Endothelial cell of umbilical vein (primary cell): Measurements from ENCODE around the gene LRRC27. TPM values are rescaled to one million over a fixed set of nuclear protein-coding genes. Genes with fewer than 3 reads are reported as not detected.

ENCODE experiments used
- BruUV-seq: library from RNA; stranded (reverse); fragments of 400-500 nt; replicated peaks from 2 replicates; lab custom pipeline; 2021; lab: Mats Ljungman, UMichigan
- CTCF ChIA-PET: fragments of 300-600, 350-600 bp; sonication (Branson Sonifier 250); formaldehyde crosslinking; loops from one replicate; lab custom pipeline; 2021; ENCODE audit warnings: antibody characterized with exemption, inconsistent platforms; lab: Charles Lee
- POLR2A ChIA-PET: fragments of 300-600, 350-600 bp; sonication (Branson Sonifier 250); formaldehyde crosslinking; loops from one replicate; lab custom pipeline; 2021; ENCODE audit warnings: antibody characterized with exemption, inconsistent platforms; lab: Charles Lee
- DNase-seq: peaks from one replicate; pipeline ENCODE4 v3.0.0-alpha.2; 2011; ENCODE audit warnings: low read depth, low spot score
- FAIRE-seq: peaks from 2 replicates; lab custom pipeline; 2011; peaks lifted over from hg19 to GRCh38; lab: Jason Lieb, UNC
- H2AFZ ChIP-seq: 2 replicates; pipeline ENCODE4 v1.6.0; 2012; ENCODE audit warnings: low read depth, low read length, control low read depth, inconsistent platforms
- H3K27ac ChIP-seq: 2 replicates; pipeline ENCODE4 v1.5.1; 2011; ENCODE audit warnings: low read depth, mild to moderate bottlenecking, control low read depth, low read length, moderate library complexity; ENCODE audit not compliant: insufficient read depth
- H3K27me3 ChIP-seq, 2 experiments: 2 replicates each; pipeline versions ENCODE4 v1.6.0 to v1.6.1; 2011; ENCODE audit warnings: low read length in 2 of 2, mixed read lengths in 1 of 2; ENCODE audit not compliant: control insufficient read depth in 2 of 2, insufficient read depth in 2 of 2
- H3K36me3 ChIP-seq, 2 experiments: 2 replicates in 1 of 2; 3 replicates in 1 of 2; pipeline ENCODE4 v1.5.1; 2011; ENCODE audit warnings: low read length in 2 of 2, mild to moderate bottlenecking in 1 of 2, moderate library complexity in 1 of 2; ENCODE audit not compliant: control insufficient read depth in 2 of 2, insufficient read depth in 2 of 2; ENCODE audit errors: extremely low read depth in 1 of 2
- H3K4me1 ChIP-seq: 3 replicates; pipeline ENCODE4 v1.5.1; 2011; ENCODE audit warnings: mild to moderate bottlenecking, low read length; ENCODE audit not compliant: control insufficient read depth, insufficient read depth; ENCODE audit errors: extremely low read depth
- H3K4me2 ChIP-seq: 2 replicates; pipeline ENCODE4 v1.6.1; 2011; ENCODE audit warnings: low read length, control low read depth, mixed read lengths; ENCODE audit not compliant: insufficient read depth
- H3K4me3 ChIP-seq, 3 experiments: fragments of 200-600 bp in 1 of 3; sonication (generic), shearing (Covaris generic) in 1 of 3; replicated peaks in 1 of 3; 2 replicates each; pipeline ENCODE4 v1.5.1; 2011 to 2016; ENCODE audit warnings: control low read depth in 3 of 3, low read length in 3 of 3, mild to moderate bottlenecking in 2 of 3, inconsistent platforms in 1 of 3, low read depth in 1 of 3, moderate library complexity in 1 of 3; ENCODE audit not compliant: insufficient read depth in 1 of 3
- H3K79me2 ChIP-seq: 2 replicates; pipeline ENCODE4 v1.6.0; 2012; ENCODE audit warnings: low read length, inconsistent platforms; ENCODE audit not compliant: control insufficient read depth, insufficient read depth
- H3K9ac ChIP-seq: replicated peaks from 2 replicates; pipeline ENCODE3; 2011; ENCODE audit warnings: low read length, control low read depth; ENCODE audit not compliant: insufficient read depth; ENCODE audit errors: extremely low read depth
- H3K9me1 ChIP-seq: replicated peaks from 3 replicates; pipeline ENCODE4 v1.6.0; 2011; ENCODE audit warnings: mild to moderate bottlenecking, low read length; ENCODE audit not compliant: control insufficient read depth, insufficient read depth; ENCODE audit errors: extremely low read depth
- H3K9me3 ChIP-seq: replicated peaks from 2 replicates; pipeline ENCODE4 v1.5.1; 2012; ENCODE audit warnings: low read length, inconsistent platforms; ENCODE audit not compliant: control insufficient read depth, insufficient read depth
- H4K20me1 ChIP-seq: replicated peaks from 2 replicates; pipeline ENCODE3; 2011; ENCODE audit warnings: mild to moderate bottlenecking, low read length; ENCODE audit not compliant: control insufficient read depth, insufficient read depth; ENCODE audit errors: extremely low read depth
- CTCF ChIP-seq, 2 donors: IDR thresholded peaks; 1 replicate in 1 of 2; 2 replicates in 1 of 2; pipeline ENCODE4 v1.5.1; 2011; ENCODE audit warnings: low read length in 2 of 2, mild to moderate bottlenecking in 2 of 2, moderate library complexity in 2 of 2, control low read depth in 1 of 2, inconsistent platforms in 1 of 2, low read depth in 1 of 2; ENCODE audit not compliant: insufficient read depth in 1 of 2; ENCODE audit errors: extremely low read depth in 1 of 2
- EZH2 ChIP-seq: IDR thresholded peaks from 2 replicates; pipeline ENCODE4 v1.6.1; 2012; ENCODE audit warnings: borderline replicate concordance, low read depth, mild to moderate bottlenecking, moderate library complexity, low read length, inconsistent platforms; ENCODE audit not compliant: severe bottlenecking
- FOS ChIP-seq: IDR thresholded peaks from 2 replicates; pipeline ENCODE4 v1.6.1; 2011; ENCODE audit warnings: mild to moderate bottlenecking, low read length, moderate library complexity, borderline replicate concordance; ENCODE audit not compliant: insufficient read depth
- GATA2 ChIP-seq: IDR thresholded peaks from 2 replicates; pipeline ENCODE4 v1.7.0; 2011; ENCODE audit warnings: low read depth, mild to moderate bottlenecking, moderate library complexity, mixed read lengths, low read length; ENCODE audit not compliant: insufficient read length, insufficient read depth
- JUN ChIP-seq: IDR thresholded peaks from 2 replicates; pipeline ENCODE4 v1.6.1; 2011; ENCODE audit warnings: borderline replicate concordance, low read depth; ENCODE audit not compliant: insufficient read length, insufficient read depth
- MAX ChIP-seq: IDR thresholded peaks from 2 replicates; pipeline ENCODE4 v1.6.1; 2011; ENCODE audit not compliant: insufficient read depth, insufficient read length
- MYC ChIP-seq: IDR thresholded peaks from one replicate; pipeline ENCODE4 v1.6.1; 2011; ENCODE audit warnings: mild to moderate bottlenecking, low read depth, low read length
- POLR2A ChIP-seq: IDR thresholded peaks from 2 replicates; pipeline ENCODE4 v1.6.1; 2012; ENCODE audit warnings: low read depth, mild to moderate bottlenecking, control low read depth, low read length
- POLR2AphosphoS5 ChIP-seq: IDR thresholded peaks from 2 replicates; pipeline ENCODE4 v1.6.1; 2012; ENCODE audit warnings: low read depth, mild to moderate bottlenecking, control low read depth, low read length, moderate library complexity; ENCODE audit not compliant: insufficient read depth
- dilution Hi-C: fragments of 300-500 bp; cut with MboI; formaldehyde crosslinking; loops from one replicate; pipeline ENCODE4 v1.15.0; 2019; ENCODE audit warnings: low sequenced_read_pairs; ENCODE audit not compliant: extremely low pct_ligation_motif_present
- intact Hi-C: fragments of 100-400 bp; cut with micrococcal nuclease; formaldehyde crosslinking; loops from one replicate; pipeline ENCODE4 v1.10.0; 2022
- polyA plus RNA-seq, 4 experiments: library from polyadenylated mRNA; depleted of rRNA in 3 of 4; stranded (reverse) in 3 of 4; unstranded in 1 of 4; fragments of >200 nt; gene quantifications; 2 replicates each; pipeline versions ENCODE4 v1.2.1 to v1.2.3, GENCODE V29; 2011 to 2012; ENCODE audit warnings: missing spikeins in 1 of 4
- total RNA-seq: library from RNA; stranded (reverse); gene quantifications from 2 replicates; pipeline ENCODE4 v1.2.3, GENCODE V29; 2021

Gene LRRC27
- total and polyA plus RNA-seq, 2 donors (not counting 3 experiments of a cell fraction or from before 2014, with no cell fraction given), result 8.3 to 13.6 TPM

GRCh38 chr10:132321726-132322125, 10.3 kb upstream of the LRRC27 start:
- FAIRE-seq (no peak), DNase-seq (no peak)
- Histone ChIP-seq H3K27me3 (no peaks in the 10 kb centered on the region), H3K9me3 (no peaks in the 10 kb centered on the region), H3K9ac (no peak overlapping the region), H3K4me1 (peaks cover 5% of the 10 kb centered on the region), H3K27ac (no peak overlapping the region), H3K9me1 (no peaks in the 10 kb centered on the region), H4K20me1 (no peaks in the 10 kb centered on the region), H3K4me2 (no peak overlapping the region), H3K4me3 (no peak overlapping the region), H2AFZ (no peak overlapping the region), H3K79me2 (peaks cover 3% of the 10 kb centered on the region), H3K36me3 (no peaks in the 10 kb centered on the region)
- intact Hi-C loops, result no loop called here
- CTCF ChIA-PET, result no interaction called here
- dilution Hi-C loops, result no loop called here
- POLR2A ChIA-PET, result no interaction called here
- TF ChIP-seq MYC (no peak), FOS (no peak), EZH2 (no peak), POLR2AphosphoS5 (no peak), POLR2A (no peak), MAX (no peak), CTCF (IDR thresholded peaks at IDR 0.05; ENCODE audit: extremely low read depth in 1 of 2, insufficient read depth in 1 of 2, low read depth in 1 of 2, low read length in 2 of 2) (no peak), GATA2 (no peak), JUN (no peak)
- no TSS peak for BruUV-seq
